ENCODE measurements around the gene LAMC3.
"Not testable (repeated sequence)": the region's sequence is repeated elsewhere in the genome, so short reads cannot be mapped to it uniquely, and the experiment has no call there.

Gene LAMC3

DNA sequence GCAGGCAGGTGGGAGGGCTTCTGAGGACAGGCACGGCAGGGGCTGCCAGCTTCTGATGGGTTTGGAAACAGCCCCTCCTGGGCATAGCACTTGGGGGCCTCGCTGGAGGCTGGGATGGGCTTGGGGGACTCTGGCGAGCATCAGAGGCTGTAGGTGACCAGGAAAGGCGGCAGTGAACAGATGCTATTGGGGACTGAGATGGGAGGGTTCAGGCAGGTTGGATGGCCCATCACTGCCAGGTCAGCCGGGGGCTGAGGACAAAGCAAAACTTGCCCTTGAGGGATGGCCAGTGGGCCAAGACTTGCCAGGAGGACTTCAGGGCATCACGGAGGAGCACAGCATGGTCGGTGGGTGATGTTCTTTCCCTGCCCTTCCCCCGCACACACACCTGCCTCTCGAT lies 94.0 kb downstream of the LAMC3 start:
- no peak for DNase-seq

DNA sequence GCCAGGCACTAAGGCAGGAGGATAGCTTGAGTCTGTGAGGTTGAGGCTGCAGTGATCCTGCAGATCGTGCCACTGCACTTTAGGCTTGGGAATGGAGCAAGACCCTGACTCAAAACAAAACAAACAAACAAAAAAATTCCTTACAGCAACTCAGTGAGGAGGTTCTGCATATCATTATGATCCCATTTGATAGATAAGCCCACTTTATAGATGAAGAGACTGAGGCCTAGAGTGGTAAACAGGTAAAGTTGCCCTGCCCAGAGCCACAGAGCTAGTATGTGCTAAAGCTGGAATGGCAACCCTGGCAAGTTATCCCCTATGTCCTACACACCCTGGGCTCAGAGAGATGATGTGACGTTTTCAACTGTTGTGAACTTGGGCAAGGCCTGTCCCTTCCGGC lies 94.6 kb downstream of the LAMC3 start:
- no peak for DNase-seq

DNA sequence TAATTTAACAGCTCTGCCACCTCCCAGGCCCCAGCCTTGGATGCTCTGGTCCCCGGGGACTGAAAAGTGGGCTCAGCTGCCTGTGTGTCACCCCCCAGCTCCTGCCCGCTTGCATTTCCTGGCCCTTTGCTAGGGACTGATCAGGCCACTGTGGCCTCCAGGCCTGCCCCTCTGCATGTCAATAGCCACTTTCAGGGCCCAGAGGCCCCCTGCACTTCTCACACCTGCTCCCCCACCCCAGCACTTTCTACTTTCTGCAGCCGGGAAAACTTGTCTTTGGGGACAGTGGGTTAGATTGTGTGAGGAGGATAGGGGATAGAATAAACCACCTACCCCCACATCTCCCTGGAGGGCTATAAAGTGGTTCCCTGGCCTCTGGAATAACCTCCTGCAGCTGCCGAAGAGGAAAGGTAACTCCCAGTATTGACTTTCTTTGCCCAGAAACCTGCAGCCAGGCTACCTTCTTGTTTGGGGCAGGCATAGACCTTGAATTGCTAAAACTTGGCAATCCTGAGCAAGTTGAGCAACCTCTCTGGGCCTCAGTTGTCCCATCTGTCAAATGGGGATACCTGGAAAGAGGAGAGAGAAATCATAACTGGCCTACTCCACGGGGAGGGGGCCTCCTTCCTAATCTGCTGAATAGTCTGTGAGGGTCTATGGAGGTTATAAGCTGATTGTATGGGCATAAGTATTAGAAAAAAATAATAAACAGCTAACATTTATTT lies 95.2 kb downstream of the LAMC3 start:
- DNase-seq: no peak

DNA sequence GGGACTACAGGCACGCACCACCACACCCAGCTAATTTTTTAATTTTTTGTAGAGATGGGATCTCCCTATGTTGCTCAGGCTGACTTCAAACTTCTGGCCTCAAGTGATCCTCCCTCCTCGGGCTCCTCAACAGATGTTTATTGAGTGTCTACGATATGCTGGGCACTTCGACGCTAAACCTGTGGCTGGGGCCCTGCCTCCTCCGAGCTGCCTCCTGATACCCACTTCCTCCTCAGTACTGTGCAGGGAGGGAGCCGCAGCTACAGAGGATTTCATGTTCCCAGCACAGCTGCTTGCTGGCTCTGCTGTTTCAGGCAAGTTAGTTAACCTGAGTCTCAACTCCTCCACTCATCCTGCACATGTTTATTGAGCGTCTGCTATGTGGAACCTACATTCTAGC lies 97.0 kb downstream of the LAMC3 start:
- no peak for DNase-seq

DNA sequence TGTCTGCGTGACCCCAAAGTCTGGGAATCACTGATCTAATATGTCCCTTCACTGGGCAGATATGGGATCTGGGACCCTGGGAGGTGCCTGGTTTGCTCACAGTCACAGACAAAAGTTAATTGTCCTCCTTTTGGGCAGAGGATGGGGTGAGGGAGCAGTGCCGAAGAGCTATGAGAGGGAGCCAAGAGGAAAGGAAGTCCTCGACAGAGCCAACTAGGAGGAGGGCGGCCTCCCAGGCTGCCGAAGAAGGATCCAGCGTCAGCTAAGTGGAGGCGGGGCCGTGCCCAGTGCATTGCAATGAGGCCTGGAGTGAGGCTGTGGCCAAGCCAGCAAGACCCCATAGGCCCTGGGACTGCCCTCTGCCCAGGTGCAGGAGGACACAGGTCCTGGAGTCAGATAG lies 98.8 kb downstream of the LAMC3 start:
- DNase-seq: no peak

DNA sequence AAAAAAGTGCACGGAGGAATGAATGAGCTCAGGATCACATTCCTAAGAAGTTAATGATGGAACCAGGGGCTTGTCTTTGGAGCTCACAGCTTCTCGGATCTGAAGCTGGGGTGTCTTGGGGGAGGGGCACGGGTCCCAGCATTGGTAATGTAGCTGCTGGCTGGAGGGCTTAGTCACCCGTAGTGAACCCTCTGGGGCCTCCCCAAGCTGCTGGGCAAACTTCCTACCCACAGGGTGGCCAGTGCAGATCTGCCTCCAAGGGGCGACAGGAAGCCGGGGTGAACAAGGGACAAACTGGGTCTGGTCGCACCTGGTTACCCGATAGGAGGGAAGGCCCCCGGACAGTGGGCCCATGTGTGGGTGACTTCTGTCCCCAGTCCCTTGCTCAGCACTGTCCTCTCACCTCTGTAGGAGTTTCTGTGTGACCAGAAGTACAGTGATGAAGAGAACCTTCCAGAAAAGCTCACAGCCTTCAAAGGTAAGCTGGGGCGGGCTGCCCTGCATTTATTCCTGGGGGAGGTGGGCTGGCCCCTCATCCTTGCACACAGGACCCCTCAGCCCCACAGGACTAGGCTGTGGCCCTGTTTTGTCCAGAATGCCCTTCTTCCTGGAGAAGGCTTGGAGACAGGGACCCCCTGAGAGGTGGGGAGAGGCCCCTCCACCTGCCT lies 102.3 kb downstream of the LAMC3 start:
- DNase-seq: no peak

DNA sequence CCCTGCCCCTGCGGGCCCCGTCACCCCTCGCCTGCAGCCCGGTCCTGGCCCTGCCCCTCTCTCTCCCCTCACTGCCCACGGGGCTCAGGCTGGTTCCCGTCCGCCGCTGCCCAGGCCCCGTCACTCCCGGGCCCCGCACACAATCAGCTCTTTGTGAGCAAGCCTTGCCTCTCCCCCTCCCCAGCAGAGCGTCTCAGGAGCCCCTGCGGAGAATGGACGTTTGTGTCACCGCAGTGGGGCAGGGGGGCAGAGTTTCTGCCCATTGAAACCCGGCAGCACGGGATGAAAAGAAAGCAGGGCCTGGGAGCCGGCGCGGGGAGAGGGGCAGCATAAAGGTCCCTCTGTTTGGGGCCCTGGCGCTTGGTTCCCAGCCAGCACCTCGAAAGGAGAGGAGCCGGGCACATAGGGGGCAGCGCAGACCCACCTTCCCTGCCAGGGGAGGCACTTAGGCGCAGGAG lies 102.9 kb downstream of the LAMC3 start:
- DNase-seq: no peak

DNA sequence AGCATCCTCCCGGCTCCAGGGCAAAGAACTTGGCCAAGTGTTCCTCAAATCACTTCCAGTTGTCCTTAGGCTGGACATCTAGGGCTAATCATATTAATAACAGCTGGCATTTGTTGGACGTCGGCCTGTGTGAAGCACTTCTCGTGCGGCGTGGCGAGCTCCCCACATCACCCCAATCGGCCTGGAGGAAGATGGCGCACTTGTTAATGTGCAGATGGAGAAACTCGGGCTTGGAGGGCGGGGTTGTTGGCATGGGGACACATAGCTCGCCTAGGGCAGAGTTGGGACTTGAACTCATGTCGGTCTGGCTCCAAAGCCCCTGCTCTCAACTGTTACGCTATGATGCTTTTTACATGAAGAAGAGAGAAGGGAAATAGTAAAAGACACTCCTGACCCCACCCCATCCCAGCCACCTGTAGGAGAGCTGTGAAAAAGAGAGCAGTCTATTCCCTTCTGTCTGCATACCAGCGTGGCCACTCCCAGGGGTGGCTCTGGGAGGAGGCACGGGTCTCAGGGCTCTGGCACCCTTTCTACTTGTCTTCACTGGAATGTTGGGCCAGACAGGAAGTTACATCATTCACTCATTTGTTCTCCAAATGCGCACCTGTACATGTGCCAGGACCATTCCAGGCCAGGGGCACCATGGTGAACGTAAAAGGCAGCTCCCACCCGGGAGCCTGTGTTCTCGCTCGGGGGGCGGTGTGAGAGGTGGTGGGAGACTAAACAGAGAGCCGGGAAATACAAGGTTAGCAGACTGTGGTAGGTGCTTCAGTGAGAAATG lies 103.6 kb downstream of the LAMC3 start:
- DNase-seq: no peak

DNA sequence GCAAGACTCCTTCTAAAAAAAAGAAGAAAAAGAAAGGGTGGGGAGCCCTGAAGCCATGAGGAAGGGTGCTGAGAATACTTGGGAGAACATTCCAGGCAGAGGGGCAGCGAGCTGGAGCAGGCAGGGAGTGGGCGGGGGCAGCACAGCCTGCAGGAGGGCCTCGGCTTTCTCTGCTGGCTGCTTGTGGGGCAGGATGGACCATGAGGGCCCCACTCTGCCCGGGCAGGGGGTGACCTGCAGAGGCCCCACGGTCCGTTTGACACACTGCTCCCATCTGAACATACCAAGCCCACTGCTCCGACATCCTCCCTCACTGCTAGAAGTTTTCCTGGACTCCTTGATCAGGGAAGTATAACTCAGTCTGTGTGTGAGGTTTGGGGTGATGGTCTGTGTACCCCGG lies 104.7 kb downstream of the LAMC3 start:
- no peak for DNase-seq

DNA sequence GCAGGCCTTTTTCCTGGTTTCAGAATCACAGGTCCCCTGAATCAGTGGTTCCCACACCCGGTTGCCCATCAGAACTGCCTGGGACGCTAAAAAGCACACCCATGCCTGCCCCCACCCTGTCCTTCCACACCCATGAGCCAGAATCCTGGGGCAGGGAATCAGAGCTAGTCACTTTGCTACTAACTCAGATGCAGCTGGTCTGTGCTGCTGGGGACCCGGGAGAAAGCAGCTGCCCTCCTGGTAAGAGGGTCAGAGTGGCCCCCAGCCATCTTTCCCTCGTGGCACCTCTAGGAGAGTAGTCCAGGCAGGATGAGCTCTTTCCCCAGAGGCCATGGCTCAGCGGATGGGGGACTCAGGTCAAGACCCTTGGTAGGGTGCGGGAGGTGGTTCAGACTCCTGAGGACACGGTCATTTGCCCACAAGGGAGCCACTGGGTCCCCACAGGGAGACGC lies 105.1 kb downstream of the LAMC3 start:
- no peak for DNase-seq

DNA sequence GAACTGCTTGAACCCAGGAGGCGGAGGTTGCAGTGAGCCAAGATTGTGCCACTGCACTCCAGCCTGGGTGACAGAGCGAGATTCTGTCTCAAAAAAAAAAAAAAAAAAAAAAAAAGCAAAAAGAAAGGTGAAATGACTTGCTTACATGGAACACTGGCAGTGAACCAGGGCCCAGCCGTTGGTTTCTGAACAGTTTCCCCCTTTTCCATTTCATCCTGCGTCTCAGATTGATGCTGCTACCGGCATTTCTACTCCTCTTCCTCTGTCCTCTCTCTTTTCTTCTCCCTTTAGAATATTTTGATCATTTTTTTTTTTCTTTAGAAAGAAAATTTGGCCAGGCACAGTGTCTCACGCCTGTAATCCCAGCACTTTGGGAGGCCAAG lies 106.4 kb downstream of the LAMC3 start:
- not testable (repeated sequence) for DNase-seq

DNA sequence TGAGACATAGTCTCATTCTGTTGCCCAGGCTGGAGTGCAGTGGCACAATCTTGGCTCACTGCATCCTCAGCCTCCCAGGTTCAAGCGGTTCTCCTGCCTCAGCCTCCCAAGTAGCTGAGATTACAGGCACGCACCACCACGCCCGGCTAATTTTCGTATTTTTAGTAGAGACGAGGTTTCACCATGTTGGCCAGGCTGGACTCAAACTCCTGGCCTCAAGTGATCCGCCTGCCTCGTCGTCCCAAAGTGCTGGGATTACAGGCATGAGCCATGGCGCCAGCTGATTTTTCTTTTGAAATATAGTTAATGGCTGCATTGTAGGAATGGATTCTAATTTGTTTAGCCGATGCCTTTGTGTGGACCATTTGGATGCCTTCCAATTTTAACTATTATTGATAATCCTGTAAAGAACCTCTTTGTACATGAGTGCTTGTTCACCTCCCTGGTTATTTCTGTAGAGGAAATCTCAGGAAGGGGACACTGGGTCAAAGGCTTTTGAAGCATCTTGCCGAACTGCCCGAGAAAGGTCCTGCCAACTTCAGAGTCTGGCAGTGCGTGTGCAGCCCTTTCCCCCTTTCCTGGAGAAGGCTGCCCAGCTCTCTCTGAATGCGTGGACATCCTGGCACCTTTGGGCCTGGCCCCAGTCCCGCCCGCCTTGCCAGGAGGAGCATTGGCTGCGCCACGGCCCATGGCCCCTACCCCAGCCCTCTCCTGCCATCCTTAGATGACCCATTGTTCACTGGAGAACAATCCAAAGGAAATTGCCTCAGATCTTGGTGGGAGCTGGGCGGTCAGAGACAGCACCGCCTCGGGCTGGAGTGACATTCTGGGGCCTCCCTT lies 107.5 kb downstream of the LAMC3 start:
- no peak for DNase-seq

DNA sequence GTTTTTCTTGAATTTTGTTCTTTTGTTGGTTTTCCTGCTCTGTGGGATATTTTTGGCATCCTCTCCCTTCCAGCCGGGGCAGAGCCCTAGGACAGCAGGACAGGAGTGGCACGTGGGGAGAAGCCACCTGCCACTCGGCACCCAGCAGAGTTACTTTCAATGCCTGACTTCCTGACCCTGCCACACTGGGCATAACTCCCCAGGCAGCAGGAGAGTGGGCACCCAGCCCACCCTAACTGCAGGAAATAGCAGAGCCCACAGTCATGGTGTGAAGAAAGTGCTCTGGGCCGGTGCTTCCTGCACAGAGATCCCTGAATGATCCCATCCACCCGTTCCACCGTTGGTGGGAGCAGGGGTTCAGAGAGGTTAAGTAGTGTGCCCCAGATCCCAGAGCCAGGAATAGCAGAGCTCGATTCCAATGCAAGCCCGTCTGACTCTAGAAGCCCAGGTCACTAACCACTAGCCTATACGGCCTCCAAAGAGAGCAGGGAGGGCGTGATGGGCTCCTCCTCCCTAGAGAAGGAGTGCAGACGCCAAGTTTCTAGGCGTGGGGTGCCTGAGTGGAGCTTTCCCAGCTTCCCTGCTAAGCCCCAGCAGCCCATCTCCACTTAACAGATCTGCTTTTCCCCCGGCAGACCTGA lies 108.3 kb downstream of the LAMC3 start:
- DNase-seq: no peak

DNA sequence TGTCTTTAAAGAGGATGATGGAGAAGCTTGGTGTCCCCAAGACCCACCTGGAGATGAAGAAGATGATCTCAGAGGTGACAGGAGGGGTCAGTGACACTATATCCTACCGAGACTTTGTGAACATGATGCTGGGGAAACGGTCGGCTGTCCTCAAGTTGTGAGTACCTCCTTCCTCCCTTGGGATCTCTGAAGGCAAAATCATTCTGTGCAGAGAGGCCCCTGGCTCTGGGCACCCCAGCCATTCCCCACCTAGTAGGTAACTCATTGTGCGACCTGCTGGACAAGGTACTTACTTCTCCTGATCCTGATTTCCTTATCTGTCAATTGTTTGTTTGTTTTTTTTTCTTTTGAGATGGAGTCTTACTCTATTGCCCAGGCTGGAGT lies 108.8 kb downstream of the LAMC3 start:
- peak; percentile 9 for DNase-seq

DNA sequence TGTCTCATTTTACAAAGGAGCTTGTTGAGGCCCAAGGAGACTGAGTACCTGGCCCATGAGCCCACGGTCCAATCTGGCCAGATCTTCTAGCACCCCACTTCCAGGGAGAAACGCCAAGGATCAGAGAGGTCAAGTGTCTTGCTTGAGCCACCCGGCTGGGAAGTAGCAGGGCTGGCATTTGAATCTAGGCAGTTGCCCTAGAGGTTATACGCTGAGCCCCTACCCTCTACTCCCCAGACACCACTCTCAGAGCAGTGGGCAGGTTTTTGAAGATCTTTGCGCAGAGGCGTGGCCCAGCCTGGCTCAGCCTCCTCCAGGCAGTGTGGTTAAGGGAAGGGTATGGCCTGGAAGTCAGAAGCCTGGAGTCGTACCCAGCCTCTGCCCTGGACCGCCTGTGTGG lies 110.6 kb downstream of the LAMC3 start:
- DNase-seq: peak; percentile 16

DNA sequence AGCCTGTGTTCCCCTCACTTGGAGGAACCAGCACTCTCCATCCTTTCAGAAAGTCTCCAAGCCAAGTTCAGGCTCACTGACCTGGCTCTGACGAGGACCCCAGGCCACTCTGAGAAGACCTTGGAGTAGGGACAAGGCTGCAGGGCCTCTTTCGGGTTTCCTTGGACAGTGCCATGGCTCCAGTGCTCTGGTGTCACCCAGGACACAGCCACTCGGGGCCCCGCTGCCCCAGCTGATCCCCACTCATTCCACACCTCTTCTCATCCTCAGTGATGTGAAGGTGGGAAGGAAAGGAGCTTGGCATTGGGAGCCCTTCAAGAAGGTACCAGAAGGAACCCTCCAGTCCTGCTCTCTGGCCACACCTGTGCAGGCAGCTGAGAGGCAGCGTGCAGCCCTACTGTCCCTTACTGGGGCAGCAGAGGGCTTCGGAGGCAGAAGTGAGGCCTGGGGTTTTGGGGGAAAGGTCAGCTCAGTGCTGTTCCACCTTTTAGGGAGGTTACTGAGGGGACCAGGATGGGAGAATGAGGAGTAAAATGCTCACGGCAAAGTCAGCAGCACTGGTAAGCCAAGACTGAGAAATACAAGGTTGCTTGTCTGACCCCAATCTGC lies 111.8 kb downstream of the LAMC3 start:
- DNase-seq: peak; percentile 34

DNA sequence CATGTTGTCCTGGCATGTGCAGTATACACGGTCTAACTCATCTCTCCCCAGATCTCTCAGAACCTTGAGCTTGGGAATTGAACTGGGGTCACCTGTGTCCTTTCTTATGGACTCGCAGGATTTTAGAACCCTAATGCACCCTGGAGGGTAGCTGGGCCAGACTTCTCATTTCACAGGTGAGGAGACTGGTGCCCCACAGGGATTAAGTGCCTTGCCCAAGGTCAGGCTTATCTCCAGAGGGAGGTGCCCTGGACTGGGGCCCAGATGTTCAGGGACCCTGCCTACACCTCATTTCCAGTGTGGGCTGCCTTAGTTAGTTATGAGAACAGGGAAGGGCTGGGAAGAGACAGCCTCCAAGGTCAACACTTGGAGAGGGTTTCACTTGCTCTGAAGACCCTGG lies 112.4 kb downstream of the LAMC3 start:
- no peak for DNase-seq

DNA sequence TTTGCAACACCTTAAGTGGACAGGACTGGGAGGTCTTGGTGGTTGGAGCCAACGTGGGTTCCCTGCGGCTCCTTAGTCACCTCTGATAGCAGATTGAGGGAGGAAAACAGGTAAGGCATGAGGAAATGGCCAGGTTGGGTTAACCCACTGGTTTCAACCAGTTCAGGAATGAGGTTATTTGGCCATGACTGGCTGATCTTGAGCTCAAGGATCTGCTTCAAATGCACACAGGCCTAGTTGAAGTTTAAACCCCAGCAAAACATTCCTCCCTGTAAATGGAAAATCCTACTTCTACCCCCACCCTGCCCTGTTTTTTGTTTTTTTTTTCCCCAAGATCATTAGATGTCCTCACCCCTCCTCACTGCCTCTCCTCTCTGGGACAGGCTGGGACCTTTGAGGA lies 113.2 kb downstream of the LAMC3 start:
- DNase-seq: peak; percentile 21

DNA sequence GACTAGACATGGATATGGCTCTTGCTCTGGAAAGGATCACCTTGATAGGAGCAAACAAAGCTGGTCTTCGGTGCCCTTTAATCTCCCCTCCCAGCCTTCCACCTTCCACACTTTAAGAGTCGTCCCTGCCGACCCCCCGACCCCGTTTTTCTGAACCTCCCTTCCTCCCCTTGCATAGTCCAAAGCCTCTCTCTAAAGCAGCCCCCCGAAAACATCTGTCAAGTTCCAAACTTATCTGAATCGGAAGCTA lies 116.0 kb downstream of the LAMC3 start:
- DNase-seq: no peak

DNA sequence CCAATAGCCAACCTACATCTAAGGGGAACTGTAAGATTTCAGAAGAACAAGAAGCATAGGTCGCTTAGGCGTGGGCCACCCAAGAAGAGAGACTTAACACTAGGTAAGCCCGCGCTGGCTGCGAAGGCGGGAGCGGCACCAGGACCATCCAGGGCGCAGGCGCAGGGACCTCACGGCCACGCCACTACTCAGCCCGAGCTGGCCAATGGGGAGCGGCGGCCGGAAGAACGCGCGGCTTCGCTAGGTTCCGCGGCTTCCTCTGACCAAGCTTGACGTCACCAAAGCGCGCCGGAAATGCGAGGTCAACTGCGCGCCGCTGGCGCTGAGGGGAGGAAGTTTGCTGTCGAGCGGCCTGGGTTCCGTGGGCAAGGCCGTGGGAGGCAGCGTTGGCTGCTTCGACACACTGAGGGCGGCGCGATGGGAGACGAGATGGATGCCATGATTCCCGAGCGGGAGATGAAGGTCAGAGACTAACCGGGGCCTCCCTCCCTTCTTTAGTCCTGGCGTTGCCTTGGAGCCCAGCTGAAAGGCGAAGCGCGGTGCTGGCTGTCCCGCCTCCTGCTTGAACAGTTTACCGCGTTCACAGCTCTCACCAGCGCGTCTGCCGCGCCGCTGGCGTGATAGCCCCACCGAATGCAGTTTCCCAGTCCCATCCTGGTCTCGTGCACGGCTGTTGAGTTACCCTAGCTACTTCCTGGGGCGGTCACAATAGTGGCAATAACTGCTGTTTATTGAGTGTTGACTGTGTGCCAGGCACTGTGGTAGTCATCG lies 116.5 kb downstream of the LAMC3 start, which contains the start of gene NUP214:
Gene NUP214, plus strand, starts transcription at position 299 of the 771 bp plus-strand sequence. Its CDS starts 119 bp downstream, at position 418.
- DNase-seq: peak; percentile 100

DNA sequence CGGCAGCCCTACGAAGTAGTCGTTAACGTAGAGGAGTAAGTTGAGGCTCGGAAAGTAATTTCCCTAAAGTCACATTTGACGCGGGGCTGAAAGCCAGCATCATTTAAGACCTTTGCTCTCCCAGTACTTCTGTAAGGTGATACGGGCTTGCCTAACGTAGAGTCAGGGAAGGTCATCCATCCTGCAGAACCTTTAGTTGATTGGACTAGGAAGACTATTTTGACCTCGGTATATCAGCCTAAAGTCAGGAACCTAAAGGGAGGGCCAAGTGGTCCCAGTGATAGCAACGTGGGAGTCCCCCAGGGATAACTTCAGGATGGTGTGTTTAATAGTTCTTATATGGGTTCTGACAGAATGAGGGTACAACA lies 117.1 kb downstream of the LAMC3 start:
- no peak for DNase-seq
